HS-27A (cell line): ENCODE measurements around the gene MLLT1.
"Not testable (repeated sequence)": the region's sequence is repeated elsewhere in the genome, so short reads cannot be mapped to it uniquely, and the experiment has no call there.

Source experiments
- DNase-seq: peaks from one replicate; pipeline ENCODE4 v3.0.0-alpha.2; 2012; ENCODE audit warnings: low read depth, missing footprints

Gene MLLT1

GRCh38 chr19:6279931-6280591 lies at the start of gene MLLT1:
TSS of gene MLLT1 (minus strand) at chr19:6279975. CDS start at chr19:6279784, 191 bp downstream.
- peak; percentile 72 for DNase-seq

GRCh38 chr19:6326815-6327214 lies 47.0 kb upstream of the MLLT1 start:
- DNase-seq: no peak

DNA sequence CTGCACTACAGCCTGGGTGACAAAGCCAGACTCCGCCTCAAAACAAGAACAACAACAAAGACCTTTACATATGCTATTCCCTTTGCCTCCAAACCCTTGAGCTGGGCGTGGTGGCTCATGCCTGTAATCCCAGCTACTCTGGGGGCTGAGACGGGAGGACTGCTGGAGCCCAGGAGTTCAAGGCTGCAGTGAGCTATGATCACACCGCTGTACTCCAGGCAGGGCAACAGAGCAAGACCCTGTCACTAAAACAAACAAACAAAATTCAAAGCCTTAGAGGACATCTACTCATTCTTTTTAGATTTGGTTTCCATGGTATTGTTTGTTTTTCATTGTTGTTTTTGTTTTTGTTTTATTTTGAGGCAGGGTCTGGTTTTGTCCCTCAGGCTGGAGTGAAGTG lies 45.8 kb upstream of the MLLT1 start:
- DNase-seq: no peak

- no peak for DNase-seq
These were observed 45.0 kb upstream of the MLLT1 start for GRCh38 chr19:6324757-6325156.

GRCh38 chr19:6322284-6322683 lies 42.5 kb upstream of the MLLT1 start:
- DNase-seq: no peak

DNA sequence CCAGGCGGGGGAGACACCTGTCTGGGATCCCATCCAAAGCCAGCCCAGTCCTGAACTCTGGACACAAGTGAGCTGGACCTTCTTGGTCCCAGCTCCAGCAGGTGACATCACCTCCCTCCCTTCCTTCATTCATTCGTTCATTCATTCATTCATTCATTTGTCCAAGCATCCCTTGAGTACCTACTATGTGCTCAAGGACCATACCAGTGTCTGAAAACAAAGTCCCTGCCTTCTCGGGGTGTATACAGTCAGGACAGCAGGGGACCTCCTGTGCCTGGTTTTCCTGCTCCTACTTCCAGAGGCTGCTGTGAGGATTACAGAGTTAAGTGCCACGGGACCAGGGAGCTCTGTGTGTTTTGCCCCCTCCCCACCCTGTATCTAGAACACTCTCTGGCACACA lies 39.6 kb upstream of the MLLT1 start:
- DNase-seq: no peak

GRCh38 chr19:6318772-6319171 lies 39.0 kb upstream of the MLLT1 start:
- DNase-seq: no peak

GRCh38 chr19:6315646-6316045 lies 35.9 kb upstream of the MLLT1 start:
- not testable (repeated sequence) for DNase-seq

GRCh38 chr19:6313398-6313969 lies 33.7 kb upstream of the MLLT1 start:
- DNase-seq: no peak

DNA sequence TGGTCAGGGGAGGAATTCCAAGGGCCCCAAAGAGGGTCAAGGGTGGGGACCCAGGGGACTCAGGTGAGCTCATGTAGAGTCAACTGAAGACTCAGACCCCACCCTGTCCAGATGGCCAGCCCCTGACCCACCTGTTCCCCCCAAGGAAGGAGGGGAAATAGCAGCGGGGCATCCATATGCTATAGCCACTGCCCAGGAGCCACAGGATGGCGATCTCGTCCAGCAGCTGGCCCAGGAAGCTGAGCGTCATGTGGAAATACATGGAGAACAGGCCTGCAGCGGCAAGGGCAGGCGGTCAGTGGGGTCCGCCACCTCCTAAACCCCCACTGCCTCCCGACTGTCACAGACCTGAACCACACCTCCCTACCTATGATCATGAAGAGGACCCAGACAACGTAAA lies 32.2 kb upstream of the MLLT1 start:
- no peak for DNase-seq

DNA sequence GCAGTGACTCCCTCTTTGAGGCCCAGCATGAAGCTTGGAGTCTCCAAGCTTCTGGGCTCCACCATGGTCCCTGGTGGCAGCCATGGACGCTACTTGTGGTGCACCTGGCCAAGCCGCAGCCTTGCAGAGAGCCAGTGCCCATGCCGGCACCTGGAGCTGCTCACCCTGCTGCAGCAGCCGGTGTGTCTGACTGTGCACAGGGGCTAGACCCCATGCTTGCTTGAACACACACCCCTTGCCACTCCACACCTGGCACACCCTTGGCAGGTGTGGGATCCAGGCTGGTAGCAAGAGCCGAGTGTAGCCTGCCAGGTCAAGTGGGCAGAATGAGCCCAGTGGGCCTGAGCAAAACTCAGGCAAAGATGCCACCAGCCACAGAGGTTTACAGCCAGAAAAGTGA lies 18.6 kb upstream of the MLLT1 start:
- no peak for DNase-seq

DNA sequence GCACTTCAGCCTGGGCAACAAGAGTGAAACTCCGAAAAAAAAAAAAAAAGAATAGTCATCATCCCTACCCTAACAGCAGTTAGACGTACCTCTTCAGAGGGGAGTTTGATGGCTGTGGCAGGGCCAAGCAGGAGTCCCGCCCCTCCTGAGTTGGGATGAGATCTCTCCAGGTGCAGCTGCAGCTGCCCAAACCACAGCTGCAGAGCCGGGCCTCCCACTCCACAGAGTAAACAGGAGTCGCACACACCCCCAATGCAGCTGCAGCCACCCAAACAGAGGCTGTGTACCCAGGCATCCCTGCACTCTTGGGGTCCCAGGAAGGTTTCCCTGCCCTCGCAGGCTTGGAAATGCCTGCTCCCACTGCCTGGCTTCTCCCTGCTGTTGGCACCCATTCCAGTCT lies 17.4 kb upstream of the MLLT1 start:
- no peak for DNase-seq

DNA sequence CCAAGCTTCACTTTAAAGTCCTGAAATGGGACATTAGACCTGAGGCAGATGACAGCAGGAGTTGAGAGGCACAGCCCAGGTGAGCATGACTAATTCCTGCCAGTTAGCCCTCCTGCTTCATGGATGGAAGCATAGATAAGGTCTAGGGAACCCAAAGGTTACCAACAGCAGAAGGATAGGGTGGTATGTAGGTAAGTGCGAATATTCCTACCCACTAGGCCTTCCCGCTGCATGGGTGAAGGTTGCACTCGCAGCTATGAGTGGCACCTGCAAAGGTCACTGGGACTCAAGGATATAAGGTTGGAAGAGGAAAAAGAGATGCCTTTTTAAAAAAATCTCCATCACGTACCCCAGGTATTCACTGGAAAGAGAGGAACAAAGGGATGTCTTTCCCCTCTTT lies 12.2 kb upstream of the MLLT1 start:
- DNase-seq: no peak

GRCh38 chr19:6288737-6289136 lies 9.0 kb upstream of the MLLT1 start:
- no peak for DNase-seq

GRCh38 chr19:6287269-6287885 lies 7.6 kb upstream of the MLLT1 start:
- DNase-seq: no peak

- no peak for DNase-seq
These were observed 6.9 kb upstream of the MLLT1 start for GRCh38 chr19:6286676-6287075.

DNA sequence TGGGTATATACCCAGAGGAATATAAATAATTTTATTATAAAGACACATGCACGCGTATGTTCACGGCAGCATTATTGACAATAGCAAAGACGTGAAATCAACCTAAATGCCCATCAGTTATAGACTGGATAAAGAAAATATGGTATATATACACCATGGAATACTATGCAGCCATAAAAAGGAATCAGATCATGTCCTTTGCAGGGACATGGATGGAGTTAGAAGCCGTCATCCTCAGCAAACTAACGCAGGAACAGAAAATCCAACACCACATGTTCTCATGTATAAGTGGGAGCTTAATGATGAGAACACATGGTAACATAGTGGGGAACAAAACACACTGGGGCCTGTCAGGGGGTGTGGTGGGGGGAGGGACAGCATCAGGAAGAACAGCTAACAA lies 2.6 kb upstream of the MLLT1 start:
- not testable (repeated sequence) for DNase-seq

DNA sequence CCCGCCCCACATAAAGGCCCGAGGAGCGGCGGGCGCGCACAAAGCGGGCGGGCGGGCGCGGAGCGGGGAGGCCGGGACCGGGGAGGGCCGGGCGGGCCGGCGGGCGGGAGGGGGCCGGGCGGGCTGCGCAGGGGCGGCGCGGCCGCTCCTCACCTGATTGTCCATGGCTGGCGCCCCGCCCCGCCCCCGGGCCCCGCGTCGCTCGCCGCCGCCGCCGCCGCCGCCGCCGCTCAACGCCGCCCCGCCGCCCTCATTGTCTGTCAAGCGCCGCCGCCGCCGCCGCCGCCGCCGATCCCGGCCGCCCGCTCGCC lies 200 bp downstream of the MLLT1 start:
- no peak for DNase-seq

DNA sequence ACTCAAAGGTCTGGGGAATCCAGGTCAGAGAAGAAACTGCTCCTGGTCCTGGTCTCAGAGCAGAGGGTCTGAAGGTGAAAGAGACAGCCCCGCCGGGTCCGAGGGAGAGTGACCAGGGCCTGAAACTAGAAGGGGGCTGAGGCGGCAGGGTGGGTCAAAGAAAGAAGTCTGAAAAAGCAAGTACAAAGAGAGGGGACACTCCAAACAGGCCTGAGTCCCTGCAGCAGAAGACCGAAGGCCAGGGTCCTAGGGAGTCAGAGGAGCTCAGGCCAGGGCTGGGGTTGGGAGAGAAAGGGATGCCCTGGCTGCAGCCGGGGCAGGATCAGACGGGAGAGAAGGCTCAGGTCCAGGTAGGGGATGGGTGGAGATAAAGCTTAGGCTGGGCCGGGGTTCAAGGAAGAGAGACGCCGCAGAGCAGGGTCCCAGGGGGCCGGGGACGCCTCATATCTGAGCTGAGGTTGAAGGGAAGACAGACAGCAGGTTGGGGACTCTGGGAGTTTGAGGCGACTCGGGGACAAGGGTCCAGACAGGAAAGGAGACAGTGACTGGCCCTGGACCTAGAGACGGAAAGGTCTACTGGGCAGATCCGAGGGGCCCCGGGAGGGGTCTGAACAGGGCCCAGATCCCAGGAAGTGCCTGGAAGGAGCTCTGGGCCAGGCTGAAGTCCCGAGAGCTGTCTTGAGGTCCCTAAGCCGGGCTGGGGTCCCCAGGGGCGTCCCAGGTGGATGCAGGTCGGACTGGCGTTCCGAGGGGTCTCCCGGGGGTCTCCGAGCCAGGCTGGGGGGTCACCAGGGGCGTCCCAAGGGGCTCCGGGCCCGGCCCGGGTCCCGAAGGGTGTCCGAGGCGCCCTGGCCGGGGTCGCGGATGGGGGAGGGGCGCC lies 795 bp downstream of the MLLT1 start:
- DNase-seq: no peak

GRCh38 chr19:6278051-6278450 lies 1.7 kb downstream of the MLLT1 start:
- no peak for DNase-seq

- no peak for DNase-seq
These were observed 3.3 kb downstream of the MLLT1 start for GRCh38 chr19:6276447-6276846.

DNA sequence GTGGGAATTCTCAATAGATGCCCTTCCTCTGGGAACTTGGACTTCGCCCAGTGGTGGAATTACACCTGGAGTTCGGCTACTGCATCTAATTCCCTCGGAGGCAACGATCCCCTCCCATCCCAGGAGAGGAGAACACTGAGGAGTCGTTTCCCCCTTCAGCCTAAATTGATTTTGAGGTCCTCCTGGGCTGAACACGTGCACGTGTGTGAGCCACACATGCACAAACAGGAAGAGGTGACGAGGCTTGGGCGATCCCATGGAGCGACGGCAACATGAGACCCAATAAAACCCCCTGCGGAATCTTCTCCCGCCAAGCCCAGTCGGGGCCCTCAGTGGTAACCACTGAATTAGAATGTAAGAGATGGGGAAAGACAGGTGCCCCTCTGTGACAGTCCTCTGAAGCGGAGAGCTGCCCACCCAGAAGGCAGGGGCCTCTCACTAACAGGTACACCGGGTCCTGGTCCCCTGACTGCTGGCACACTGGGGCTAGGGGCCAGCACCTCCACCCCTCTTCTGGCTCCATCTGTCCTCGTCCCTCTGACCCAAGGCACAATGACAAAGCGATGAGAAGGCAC lies 4.5 kb downstream of the MLLT1 start:
- DNase-seq: no peak

DNA sequence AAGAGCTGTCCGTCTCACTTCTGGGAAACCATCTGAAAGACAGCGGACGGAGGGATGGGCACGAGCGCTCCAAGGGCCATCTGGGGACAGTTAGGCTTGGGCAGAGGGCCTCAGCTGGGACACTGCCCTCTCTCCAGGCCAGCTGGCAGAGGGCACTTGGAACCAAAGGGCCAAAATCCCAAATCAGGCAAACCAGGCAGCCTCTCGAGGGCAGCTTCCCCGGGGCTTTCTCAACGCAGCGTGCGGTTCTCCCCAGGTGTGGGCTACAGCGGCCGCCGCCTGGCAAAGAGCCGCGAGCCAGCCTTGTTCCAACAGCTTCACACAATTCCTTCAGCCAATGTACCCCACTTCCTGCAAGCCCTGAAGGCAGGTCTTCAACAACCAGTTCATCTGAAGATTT lies 5.0 kb downstream of the MLLT1 start:
- no peak for DNase-seq
